IPS-NIHi11 (cell line): ENCODE results near the gene GRIP2.

Experiments used
- DNase-seq: peaks from one replicate; pipeline ENCODE4 v3.0.0; 2012; ENCODE audit warnings: mixed read lengths, low spot score

The GRIP2 gene

GRCh38 chr3:14505803-14506500, 34.2 kb downstream of the GRIP2 start:
- no peak for DNase-seq

DNA sequence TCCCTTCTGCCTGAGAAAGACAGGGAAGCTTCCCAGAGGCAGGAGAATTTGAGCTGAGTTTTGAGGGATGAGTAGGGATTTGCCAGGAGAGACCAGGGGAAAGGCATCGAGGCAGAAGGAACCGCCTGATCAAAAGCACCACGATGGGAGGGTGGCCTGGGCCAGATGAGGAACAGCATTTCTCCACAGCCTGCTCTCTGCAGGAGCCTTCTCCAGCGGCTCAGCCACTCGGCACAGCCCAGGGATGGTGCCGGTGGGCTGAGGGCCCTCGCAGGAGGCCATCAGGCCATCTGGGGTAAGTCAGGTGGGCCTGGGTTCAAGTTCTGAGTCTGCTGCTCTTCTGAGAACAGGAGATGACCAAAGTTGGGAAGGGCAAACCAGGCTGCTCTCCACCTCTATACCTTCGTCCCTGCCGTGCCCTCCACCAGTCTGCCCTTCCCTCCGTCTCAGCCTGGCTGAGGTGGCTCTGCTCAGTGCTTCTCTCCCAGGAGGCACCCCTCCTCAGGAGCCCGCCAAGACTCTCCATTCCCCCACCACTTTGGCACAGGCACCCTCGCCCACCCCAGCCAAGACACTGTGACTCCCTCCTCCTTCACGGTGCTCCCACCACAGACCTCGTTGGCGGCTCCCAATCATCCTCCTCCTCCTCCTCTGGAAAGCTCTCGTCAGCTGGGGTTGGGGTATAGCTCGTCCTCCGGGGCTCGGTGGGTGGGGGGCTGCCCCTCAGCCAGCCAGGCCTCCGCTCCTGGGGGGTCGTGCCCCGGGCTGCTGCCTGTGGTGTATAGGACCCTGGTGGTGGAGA, 34.9 kb downstream of the GRIP2 start:
- DNase-seq: no peak

DNA sequence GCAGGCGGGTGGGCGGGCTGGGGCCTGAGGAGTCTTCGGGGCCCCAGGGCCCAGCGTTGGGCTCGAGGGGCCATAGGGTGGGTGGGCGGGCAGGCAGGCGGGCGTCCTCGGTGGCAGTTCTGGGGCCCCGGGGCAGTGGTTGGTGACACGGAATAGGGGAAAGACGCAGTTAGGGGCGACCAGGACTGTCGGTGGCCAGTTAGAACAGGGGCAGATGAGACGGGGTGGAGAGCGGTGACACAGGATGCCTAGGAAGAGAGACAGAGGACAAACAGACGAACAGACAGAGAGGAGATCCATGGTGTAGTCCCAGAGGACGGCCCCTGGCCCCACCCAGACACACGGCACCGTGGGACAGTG, 36.5 kb downstream of the GRIP2 start:
- no peak for DNase-seq

GRCh38 chr3:14503033-14503705, 37.0 kb downstream of the GRIP2 start:
- no peak for DNase-seq

DNA sequence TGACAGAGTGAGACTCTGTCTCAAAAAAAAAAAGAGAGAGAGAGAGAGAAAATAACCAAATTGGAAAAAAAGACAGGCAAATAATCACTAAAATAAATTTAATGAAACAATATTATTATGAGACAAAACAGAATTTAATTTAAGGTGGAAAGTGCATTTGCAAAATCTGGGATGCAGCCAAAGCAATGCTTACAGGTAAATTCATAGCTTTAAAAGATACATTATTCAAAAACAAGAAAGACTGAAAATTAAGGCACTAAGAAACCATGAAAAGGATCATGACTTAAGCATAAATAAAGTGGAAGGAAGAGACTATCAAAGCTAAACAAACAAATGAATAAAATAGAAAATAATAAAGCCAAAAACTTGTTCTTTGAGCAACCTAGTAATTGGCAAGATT, 37.7 kb downstream of the GRIP2 start:
- no peak for DNase-seq

DNA sequence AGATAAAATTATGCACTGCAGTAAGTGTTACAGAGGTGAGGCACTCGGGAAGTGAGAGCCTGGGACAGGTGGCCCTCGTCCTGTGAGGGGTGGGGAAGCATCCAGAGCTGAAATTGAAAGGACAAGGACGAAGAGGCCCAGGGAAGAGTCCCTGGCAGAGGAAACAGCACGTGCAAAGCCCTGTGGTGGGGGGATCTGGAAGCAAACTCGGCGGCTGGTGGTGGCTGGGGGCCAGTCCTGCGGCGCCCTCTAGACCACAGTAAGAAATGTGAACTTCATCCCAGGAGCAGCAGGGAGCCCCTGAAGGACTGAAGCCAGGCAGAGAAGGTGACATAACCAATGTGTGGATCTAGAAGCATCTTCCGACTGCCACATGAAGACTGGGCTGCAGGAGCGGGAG, 42.8 kb downstream of the GRIP2 start:
- DNase-seq: peak; percentile 67

GRCh38 chr3:14496351-14496750, 43.8 kb downstream of the GRIP2 start:
- no peak for DNase-seq

DNA sequence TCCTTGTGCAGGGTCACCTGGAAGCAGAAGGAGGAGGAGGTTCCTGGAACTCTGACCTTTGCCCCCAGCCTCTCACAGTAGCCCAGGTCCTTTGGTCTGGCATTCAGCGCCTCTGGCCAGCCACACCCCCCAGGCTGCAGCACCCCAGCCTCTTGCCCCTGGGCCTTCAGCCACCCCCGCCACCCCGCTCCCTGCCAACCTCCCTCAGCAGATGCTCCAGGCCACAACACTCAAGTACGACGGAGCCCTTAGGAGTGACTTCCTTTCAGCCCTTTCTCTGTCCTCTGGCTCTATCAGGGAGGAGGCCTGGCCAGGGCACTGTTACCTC, 45.2 kb downstream of the GRIP2 start:
- DNase-seq: no peak

DNA sequence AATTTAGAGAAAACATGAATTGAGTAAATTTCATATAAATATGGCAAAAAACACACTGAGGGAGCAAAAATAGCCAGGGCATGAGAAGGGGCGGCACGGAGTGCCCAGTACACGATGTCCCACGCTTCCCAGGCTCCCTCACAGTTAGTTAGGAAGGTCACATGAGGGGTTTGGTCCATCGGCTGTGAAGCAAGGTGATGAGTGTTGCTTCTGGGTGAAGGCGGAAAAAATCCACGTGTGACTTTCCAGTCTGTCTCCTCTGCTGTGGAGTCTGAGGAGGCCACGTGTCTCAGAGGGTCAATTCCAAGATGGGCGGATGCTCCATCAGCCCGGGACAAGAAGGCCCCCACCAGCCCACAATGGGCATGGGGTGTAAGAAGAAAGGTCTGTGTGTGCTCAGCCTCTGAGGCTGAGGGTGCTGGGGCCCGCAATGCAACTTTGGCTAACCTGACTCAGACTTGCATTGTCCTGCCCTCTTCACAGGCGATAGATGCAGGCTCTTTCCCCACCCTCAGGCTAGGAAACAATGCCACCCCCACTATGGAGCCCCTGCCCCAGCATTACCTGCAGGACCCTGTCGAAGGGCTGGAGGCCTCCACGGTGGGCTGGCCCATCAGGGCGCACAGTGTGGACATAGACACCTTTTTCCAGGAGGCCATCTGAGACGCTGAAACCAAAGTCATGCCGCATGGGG, 45.7 kb downstream of the GRIP2 start:
- DNase-seq: no peak

DNA sequence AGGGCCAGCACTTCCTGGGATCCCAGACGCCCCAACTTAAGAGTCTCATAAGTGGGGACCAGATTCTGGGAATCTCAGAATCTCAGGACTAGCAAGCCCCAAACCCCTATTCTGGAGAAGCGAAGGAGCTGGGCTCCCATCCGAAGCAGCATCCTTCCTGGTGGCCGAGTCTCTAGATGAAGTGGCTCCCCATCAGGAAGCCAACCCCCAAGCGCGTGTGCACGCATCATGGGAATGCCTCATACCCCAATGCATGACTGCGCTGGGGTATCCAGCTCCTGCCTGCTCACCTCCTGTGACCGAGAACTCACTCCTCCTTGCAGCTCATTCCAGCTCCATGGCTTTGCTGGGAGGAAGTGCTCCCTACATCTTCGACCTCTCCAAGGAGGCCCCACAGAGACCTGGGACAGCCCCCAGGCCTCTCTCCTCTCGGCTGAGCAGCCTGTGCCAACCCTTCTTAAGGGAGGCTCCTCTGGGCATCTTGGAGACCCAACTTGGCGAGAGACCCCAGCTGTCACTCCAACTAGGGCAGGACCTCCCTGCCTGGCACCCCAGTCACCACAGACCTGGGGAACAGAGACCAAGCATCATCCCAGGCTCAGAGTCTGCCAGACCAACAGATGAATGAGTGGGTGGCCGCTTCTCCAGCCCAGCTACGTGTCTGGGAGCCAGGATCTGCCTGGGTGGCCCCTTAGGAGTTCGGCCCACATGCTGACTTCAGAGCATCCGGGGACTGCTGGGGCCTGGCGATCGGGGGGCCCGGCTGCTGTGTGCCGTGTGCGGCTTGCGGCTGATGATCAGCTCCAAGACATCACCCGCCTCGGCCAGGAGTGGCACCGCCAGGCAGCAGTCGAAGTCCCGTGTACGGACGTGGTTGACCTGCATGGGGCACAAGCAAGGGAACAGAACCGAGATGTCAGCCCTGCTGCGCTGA, 46.9 kb downstream of the GRIP2 start:
- DNase-seq: no peak

GRCh38 chr3:14491396-14492190, 48.5 kb downstream of the GRIP2 start:
- DNase-seq: no peak

GRCh38 chr3:14490831-14491230, 49.3 kb downstream of the GRIP2 start:
- no peak for DNase-seq

DNA sequence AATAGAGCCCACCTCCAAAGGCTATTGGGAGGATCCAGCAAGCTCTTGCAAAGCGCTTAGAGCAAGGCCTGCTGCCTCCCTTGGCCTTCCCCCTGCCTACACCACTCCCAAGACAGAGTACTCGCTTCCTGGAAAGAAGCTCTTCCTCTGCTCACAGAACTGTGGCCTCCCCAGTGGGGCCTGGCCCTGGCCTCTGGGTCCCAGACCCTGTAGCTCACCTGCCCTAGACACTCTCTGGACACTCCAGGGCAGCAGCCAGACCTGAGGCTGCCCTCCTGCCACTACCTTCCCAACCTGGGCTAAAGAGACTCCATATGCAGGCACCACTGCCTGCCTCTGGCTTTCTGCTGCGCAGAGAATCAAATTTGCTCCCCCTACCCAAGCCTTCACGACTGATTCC, 49.9 kb downstream of the GRIP2 start:
- no peak for DNase-seq

DNA sequence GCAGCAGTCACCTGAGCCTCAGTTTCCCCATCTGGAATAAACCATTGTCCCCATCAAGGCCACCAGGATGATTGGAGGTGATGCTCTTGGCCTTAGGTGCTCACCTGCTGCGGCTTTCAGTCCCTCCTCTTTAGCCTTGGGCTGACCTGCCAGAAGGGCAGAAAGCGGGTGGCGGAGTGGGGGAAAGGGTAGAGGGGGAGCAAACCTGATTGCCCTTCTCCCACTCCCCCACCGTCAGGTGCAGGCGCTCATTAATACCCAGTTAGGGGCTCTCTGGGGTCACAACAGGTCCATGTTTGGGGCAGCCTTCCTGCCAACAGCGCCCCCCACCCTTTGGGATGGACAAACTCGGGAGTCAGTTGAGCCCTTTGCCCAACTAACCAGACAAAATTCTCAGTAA, 50.5 kb downstream of the GRIP2 start:
- DNase-seq: no peak

DNA sequence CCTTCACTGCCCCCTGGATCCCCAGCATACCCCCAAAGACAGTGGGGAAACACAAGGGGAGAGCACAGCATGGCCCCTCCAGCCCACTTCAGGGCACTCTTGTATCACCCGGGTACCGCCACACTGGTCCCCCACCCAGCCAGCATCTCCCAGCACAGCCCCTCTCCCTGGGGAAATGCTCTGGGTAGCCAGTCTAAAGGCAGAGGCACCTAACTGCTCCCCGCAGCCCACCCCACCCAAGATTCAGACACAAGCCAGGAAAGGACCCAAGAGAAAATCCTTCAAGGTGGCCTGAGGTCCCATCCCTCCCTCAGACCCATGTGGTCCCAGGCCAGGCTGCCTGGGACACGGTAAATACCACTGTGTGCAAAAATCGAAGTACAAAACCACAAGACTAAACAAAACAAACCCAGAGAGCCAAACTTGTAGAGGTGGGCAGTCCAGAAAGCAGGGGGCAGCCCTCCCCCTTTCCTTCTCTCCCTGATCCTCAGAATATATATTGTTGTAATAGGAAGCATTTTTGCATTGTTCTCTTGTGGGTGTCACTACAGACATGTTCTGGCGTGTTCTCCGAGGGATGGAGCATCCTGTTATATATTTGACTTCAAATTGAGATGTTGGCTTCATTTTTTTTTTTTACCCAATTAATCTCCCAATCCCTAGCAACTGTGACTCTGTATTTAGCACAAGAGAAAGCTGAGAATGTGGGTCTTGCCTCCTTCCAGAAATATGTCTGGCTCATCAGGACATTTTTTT, 51.7 kb downstream of the GRIP2 start:
- DNase-seq: no peak

DNA sequence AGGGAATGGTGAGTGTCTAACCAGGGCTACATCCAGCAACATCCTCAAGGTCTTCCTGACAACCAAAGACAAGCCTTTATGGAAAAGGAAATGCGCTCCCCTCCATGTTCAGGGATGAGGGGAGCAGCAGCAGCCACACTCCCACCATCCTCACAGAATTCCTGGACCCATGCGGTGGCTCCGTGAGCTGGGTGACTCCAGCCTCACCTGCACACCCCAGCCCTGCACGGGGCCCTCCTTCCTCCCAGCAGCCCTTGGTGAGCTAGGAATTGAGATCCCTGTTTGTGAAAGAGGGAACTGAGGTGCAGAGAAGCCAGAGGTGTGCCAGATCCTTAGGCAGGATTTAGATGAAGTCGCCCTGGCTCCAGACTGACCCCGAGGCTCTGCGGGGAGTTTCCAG, 52.3 kb downstream of the GRIP2 start:
- DNase-seq: no peak

DNA sequence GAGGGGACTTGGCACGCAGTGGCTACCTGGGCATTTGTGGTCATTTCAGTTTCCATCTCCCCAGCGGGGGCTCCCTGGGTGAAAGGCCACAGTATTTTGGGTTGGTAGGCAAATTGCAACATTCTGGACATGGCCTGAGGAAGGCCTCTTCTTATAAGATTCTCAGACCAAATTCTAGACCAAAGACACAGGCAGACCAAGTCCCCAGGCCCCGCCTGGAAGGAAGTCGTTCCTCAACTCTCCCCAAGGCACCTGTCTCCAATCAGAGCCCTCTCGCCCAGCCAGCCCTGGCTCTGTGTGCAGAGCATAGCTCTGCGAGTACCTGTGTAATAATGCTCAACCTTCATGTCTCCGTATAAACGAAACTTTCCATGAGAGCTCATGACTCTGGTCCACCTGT, 53.1 kb downstream of the GRIP2 start:
- no peak for DNase-seq

DNA sequence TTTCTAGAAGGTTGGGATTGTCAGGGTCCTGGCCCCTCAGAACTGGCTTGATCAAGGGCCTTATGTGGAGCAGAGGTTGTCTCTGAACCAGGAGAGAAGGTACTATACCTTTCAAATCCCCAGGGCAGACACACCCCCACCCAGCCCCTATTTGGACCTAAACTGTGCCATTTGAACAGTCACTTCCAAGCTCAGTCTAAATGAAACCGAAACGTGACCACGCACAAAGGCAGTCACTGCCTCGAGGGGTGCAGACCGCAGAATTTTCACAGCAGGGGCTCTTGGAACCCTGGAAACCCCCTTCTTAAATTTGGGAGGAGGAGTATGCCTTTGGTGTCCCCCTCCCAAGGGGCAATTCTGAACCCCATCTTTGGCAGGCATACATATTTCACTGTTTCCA, 53.7 kb downstream of the GRIP2 start:
- no peak for DNase-seq

GRCh38 chr3:14485981-14486380, 54.2 kb downstream of the GRIP2 start:
- DNase-seq: no peak

- no peak for DNase-seq
Observed at GRCh38 chr3:14484741-14485140, 55.4 kb downstream of the GRIP2 start.
